ENCODE measurements around the gene MID1. TPM values are rescaled to one million over a fixed set of nuclear protein-coding genes. Genes with fewer than 3 reads are reported as not detected.

The MID1 gene
- total RNA-seq, 1 donor from 2014 or later = 5.9 TPM

- intact Hi-C loops (cut with micrococcal nuclease) = no loop called here
- DNase-seq (no peak), ATAC-seq (no peak)
Observed at GRCh38 chrX:10415306-10416001, 204.9 kb downstream of the MID1 start.

GRCh38 chrX:10414862-10415261, 205.5 kb downstream of the MID1 start:
- intact Hi-C loops (cut with micrococcal nuclease) = no loop called here
- ATAC-seq (no peak), DNase-seq (no peak)

GRCh38 chrX:10414156-10414824, 206.1 kb downstream of the MID1 start:
- intact Hi-C loops (cut with micrococcal nuclease) = no loop called here
- no peak for ATAC-seq

GRCh38 chrX:10404436-10404835, 215.9 kb downstream of the MID1 start:
- DNase-seq (no peak), ATAC-seq (no peak)
- intact Hi-C loops (cut with micrococcal nuclease) = no loop called here

More at GRCh38 chrX:10414156-10414824, 206.1 kb downstream of the MID1 start:
- no peak for DNase-seq

GRCh38 chrX:10401239-10401638, 219.1 kb downstream of the MID1 start:
- ATAC-seq (no peak), DNase-seq (no peak)
- intact Hi-C loops (cut with micrococcal nuclease) = no loop called here

GRCh38 chrX:10399043-10399741, 221.2 kb downstream of the MID1 start:
- ATAC-seq = no peak
- intact Hi-C loops (cut with micrococcal nuclease) = no loop called here
- DNase-seq = no peak

GRCh38 chrX:10398215-10398614, 222.2 kb downstream of the MID1 start:
- ATAC-seq (no peak), DNase-seq (no peak)
- intact Hi-C loops (cut with micrococcal nuclease) = no loop called here

GRCh38 chrX:10397349-10397748, 223.0 kb downstream of the MID1 start:
- no peak for ATAC-seq
- intact Hi-C loops (cut with micrococcal nuclease) = no loop called here
- no peak for DNase-seq

- DNase-seq (no peak), ATAC-seq (no peak)
- intact Hi-C loops (cut with micrococcal nuclease) = no loop called here
Observed at GRCh38 chrX:10395643-10396042, 224.7 kb downstream of the MID1 start.
